ENCODE results near the gene GH1.
"Not testable (repeated sequence)": the region's sequence is repeated elsewhere in the genome, so short reads cannot be mapped to it uniquely, and the experiment has no call there.

- TF ChIP-seq POLR2A, CTCF (IDR thresholded peaks at IDR 0.05): not testable (repeated sequence)
Observed at GRCh38 chr17:63898899-63899798, 19.5 kb downstream of the GH1 start.

All from testis (tissue), 2 donors.